ENCODE measurements around the gene MKKS. TPM values are rescaled to one million over a fixed set of nuclear protein-coding genes. Genes with fewer than 3 reads are reported as not detected.
"Not testable (repeated sequence)": the region's sequence is repeated elsewhere in the genome, so short reads cannot be mapped to it uniquely, and the experiment has no call there.

The MKKS gene
- total and polyA plus RNA-seq, 10 of the 15 experiments (the other 5 are each of a cell fraction or from before 2014, with no cell fraction given) = 4.3 to 17.9 (median 7.7) TPM

DNA sequence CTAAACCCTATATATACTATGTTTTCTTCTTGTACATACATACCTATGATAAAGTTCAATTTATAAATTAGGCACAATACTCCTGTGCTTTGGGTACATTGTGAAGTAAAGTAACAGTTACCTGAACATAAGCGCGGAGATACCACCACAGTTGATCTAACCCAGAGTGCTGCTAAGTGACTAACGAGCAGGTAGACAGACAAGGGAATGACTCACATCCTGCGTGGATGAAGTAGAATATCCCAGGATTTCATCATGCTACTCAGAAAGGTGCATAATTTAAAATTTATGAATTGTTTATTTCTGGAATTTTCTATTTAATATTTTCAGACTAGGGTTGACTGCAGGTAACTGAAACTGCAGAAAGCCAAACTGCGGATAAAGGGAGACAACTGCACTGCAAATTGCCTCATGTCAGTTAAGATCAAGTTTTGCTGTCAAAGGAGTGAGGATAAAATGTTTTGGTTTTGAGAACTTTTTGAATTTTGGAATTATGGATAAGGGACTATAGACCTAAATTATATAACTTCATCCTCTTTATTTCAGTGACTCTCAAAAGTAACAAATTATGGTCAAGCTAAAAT lies 14.4 kb downstream of the MKKS start:
- TF ChIP-seq ASH2L (IDR thresholded peaks at IDR 0.05; ENCODE audit: borderline replicate concordance, low read depth) (no peak), WRNIP1 (IDR thresholded peaks at IDR 0.05; ENCODE audit: borderline replicate concordance, low read depth, low read length) (no peak), ATF7 (IDR thresholded peaks at IDR 0.05; ENCODE audit: low read depth) (no peak), ZNF384 (IDR thresholded peaks at IDR 0.05; ENCODE audit: borderline replicate concordance, low read depth, low read length) (no peak), SRF (IDR thresholded peaks at IDR 0.05; ENCODE audit: low read depth in 2 of 2, low read length in 2 of 2) (no peak), MEF2A (IDR thresholded peaks at IDR 0.05; ENCODE audit: insufficient read depth, low read depth, low read length) (no peak), FOXM1 (IDR thresholded peaks at IDR 0.05; ENCODE audit: low read depth, low read length) (no peak), CREM (IDR thresholded peaks at IDR 0.05; ENCODE audit: low read depth) (no peak), KDM1A (IDR thresholded peaks at IDR 0.05; ENCODE audit: borderline replicate concordance) (no peak), SREBF2 (IDR thresholded peaks at IDR 0.05; ENCODE audit: low read length) (no peak), MYC (IDR thresholded peaks at IDR 0.05; ENCODE audit: insufficient read depth, insufficient read length, insufficient replicate concordance, low read length, severe bottlenecking) (no peak), CBX5 (IDR thresholded peaks at IDR 0.05; ENCODE audit: low read depth) (no peak)
- TF ChIP-seq, protein P1, sequence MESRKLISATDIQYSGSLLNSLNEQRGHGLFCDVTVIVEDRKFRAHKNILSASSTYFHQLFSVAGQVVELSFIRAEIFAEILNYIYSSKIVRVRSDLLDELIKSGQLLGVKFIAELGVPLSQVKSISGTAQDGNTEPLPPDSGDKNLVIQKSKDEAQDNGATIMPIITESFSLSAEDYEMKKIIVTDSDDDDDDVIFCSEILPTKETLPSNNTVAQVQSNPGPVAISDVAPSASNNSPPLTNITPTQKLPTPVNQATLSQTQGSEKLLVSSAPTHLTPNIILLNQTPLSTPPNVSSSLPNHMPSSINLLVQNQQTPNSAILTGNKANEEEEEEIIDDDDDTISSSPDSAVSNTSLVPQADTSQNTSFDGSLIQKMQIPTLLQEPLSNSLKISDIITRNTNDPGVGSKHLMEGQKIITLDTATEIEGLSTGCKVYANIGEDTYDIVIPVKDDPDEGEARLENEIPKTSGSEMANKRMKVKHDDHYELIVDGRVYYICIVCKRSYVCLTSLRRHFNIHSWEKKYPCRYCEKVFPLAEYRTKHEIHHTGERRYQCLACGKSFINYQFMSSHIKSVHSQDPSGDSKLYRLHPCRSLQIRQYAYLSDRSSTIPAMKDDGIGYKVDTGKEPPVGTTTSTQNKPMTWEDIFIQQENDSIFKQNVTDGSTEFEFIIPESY (IDR thresholded peaks at IDR 0.05) = no peak
- TF ChIP-seq, protein P2, sequence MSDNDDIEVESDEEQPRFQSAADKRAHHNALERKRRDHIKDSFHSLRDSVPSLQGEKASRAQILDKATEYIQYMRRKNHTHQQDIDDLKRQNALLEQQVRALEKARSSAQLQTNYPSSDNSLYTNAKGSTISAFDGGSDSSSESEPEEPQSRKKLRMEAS (IDR thresholded peaks at IDR 0.05; ENCODE audit: low read depth, low read length) = no peak
- in situ Hi-C loops (cut with MboI) = loop anchor here (10.0 kb wide), 1 partner anchor 805 kb away; no protein-coding TSS in a partner anchor
- BruUV-seq (replicated peaks) = no TSS peak

GRCh38 chr20:10417218-10417617 lies 16.8 kb downstream of the MKKS start:
- CTCF ChIA-PET = interaction anchor here (1.1 to 4.0 kb wide), 4 partner anchors 8 to 440 kb away, joined by 3 to 22 read pairs (median 4); no protein-coding TSS in a partner anchor
- not testable (repeated sequence) for H3K27me3 ChIP-seq (replicated peaks in 1 of 2; ENCODE audit: control insufficient read depth in 2 of 2, insufficient read depth in 2 of 2, low read length in 1 of 2)

More for the DNA sequence above, 14.4 kb downstream of the MKKS start:
- ChIA-PET RAD21 (ENCODE audit: unreplicated experiment) (no interaction called here), CTCF (no interaction called here), POLR2A (no interaction called here), SMC1A (ENCODE audit: uncharacterized antibody, unreplicated experiment) (no interaction called here)
- H3K27me3 ChIP-seq (replicated peaks in 1 of 2; ENCODE audit: control insufficient read depth in 2 of 2, insufficient read depth in 2 of 2, low read length in 1 of 2) = no peaks in the 10 kb centered on the region
- H3K4me3 ChIP-seq = no peak overlapping the region
- H3K4me2 ChIP-seq (ENCODE audit: control insufficient read depth, insufficient read depth) = no peak overlapping the region
- no peaks in the 10 kb centered on the region for H4K20me1 ChIP-seq (ENCODE audit: control insufficient read depth, insufficient read depth)
- H3K36me3 ChIP-seq (ENCODE audit: control insufficient read depth in 2 of 2, insufficient read depth in 2 of 2, low read length in 1 of 2) = 0 out of 4 replicates have a peak, but pooled peaks cover 0 to 4% of the 10 kb centered on the region in 2 experiments
- ATAC-seq (no peak), FAIRE-seq (no peak), DNase-seq (ENCODE audit: low read depth, low spot score) (no peak)
- no peaks in the 10 kb centered on the region for H3K79me2 ChIP-seq (ENCODE audit: control insufficient read depth, insufficient read depth, low read length)
- H2AFZ ChIP-seq (ENCODE audit: control insufficient read depth, low read depth, low read length) = no peak overlapping the region
- no peak overlapping the region for H3K27ac ChIP-seq (ENCODE audit: control insufficient read depth, insufficient read depth)
- WGBS (ENCODE audit: insufficient coverage, insufficient replicate concordance, low lambda C conversion rate, missing lambda C conversion rate) = 98% methylated on average over 5 of the region's 5 CpGs
- intact Hi-C loops (cut with micrococcal nuclease; ENCODE audit: unreplicated experiment) = loop anchor here (10.0 kb wide), 1 partner anchor 325 kb away; no protein-coding TSS in a partner anchor
- H3K9ac ChIP-seq (ENCODE audit: control insufficient read depth, insufficient read depth, low read length) = no peak overlapping the region
- no peaks in the 10 kb centered on the region for H3K9me3 ChIP-seq (replicated peaks; ENCODE audit: control insufficient read depth, insufficient read depth, low read length)
- 0 out of 2 replicates have a peak, but pooled peaks cover 4% of the 10 kb centered on the region for H3K4me1 ChIP-seq (ENCODE audit: control insufficient read depth, insufficient read depth, low read length)

More at GRCh38 chr20:10417218-10417617, 16.8 kb downstream of the MKKS start:
- 97% methylated on average over 2 of the region's 2 CpGs for WGBS (ENCODE audit: insufficient coverage, insufficient replicate concordance, low lambda C conversion rate, missing lambda C conversion rate)
- H3K4me3 ChIP-seq; DNase-seq (ENCODE audit: low read depth, low spot score); H2AFZ ChIP-seq (ENCODE audit: control insufficient read depth, low read depth, low read length); H4K20me1 ChIP-seq (ENCODE audit: control insufficient read depth, insufficient read depth); H3K27ac ChIP-seq (ENCODE audit: control insufficient read depth, insufficient read depth); FAIRE-seq; H3K9ac ChIP-seq (ENCODE audit: control insufficient read depth, insufficient read depth, low read length); H3K9me3 ChIP-seq (replicated peaks; ENCODE audit: control insufficient read depth, insufficient read depth, low read length); POLR2A ChIA-PET; H3K4me2 ChIP-seq (ENCODE audit: control insufficient read depth, insufficient read depth); BruUV-seq (replicated peaks); H3K4me1 ChIP-seq (ENCODE audit: control insufficient read depth, insufficient read depth, low read length); in situ Hi-C loops (cut with MboI); H3K79me2 ChIP-seq (ENCODE audit: control insufficient read depth, insufficient read depth, low read length); ATAC-seq: not testable (repeated sequence)
- intact Hi-C loops (cut with micrococcal nuclease; ENCODE audit: unreplicated experiment) = loop anchor here (10.0 kb wide), 1 partner anchor 322 kb away; no protein-coding TSS in a partner anchor
- ChIA-PET SMC1A (ENCODE audit: uncharacterized antibody, unreplicated experiment) (interaction anchor here (0.9 to 2.1 kb wide), 3 partner anchors 9 to 35 kb away, joined by 3 to 7 read pairs (median 3); no protein-coding TSS in a partner anchor), RAD21 (ENCODE audit: unreplicated experiment) (interaction anchor here (1.1 kb wide), 1 partner anchor 10 kb away, joined by 5 read pairs; no protein-coding TSS in a partner anchor)
- peaks cover 2 to 13% of the 10 kb centered on the region in 2 experiments for H3K36me3 ChIP-seq (ENCODE audit: control insufficient read depth in 2 of 2, insufficient read depth in 2 of 2, low read length in 1 of 2)

Measured in GM12878 (cell line).